ENCODE results near the gene FAM117A.

DNA sequence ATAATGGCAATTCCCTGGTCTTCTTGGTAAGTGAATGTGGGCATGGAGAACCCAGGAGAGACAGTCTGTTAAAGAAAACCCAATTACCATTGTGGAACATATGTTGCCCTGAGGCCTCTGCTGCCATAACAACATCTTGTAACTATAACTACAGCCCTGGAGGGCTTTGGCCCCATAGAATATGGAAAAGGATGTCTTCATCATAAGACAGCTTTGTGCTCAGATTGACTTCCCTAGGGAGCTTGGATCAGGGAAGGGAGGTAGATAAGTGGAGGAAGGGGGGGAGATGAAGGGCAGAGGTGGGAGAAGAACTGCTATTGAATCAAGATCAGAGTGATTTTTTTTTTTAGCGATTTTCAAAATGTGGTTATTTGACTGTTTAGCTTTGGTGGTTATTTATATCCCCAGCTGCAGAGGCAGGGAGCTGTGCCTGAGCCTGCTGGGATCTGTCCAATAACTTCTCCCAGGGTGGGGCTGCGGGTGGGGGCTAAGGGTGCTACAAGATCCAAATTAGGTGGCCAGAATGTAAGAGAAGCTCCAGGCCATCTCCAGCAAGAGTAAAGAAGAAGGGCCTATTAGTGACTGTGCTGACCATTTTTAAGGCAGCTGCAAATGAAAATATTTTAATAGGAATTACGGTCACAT, 19.3 kb upstream of the FAM117A start:
- TF ChIP-seq CHD1 (IDR thresholded peaks at IDR 0.05; ENCODE audit: low read depth, low read length): no peak
- TF ChIP-seq, protein P1, sequence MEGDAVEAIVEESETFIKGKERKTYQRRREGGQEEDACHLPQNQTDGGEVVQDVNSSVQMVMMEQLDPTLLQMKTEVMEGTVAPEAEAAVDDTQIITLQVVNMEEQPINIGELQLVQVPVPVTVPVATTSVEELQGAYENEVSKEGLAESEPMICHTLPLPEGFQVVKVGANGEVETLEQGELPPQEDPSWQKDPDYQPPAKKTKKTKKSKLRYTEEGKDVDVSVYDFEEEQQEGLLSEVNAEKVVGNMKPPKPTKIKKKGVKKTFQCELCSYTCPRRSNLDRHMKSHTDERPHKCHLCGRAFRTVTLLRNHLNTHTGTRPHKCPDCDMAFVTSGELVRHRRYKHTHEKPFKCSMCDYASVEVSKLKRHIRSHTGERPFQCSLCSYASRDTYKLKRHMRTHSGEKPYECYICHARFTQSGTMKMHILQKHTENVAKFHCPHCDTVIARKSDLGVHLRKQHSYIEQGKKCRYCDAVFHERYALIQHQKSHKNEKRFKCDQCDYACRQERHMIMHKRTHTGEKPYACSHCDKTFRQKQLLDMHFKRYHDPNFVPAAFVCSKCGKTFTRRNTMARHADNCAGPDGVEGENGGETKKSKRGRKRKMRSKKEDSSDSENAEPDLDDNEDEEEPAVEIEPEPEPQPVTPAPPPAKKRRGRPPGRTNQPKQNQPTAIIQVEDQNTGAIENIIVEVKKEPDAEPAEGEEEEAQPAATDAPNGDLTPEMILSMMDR (conservative IDR thresholded peaks at IDR 0.05; ENCODE audit: low read depth, low read length): no peak
- no peak for TF ChIP-seq RAD21 (IDR thresholded peaks at IDR 0.05; ENCODE audit: low read length)
- no peak for TF ChIP-seq CEBPB (IDR thresholded peaks at IDR 0.05; ENCODE audit: low read depth, low read length)
- TF ChIP-seq FOS (IDR thresholded peaks at IDR 0.05; ENCODE audit: low read depth, low read length): no peak
- no peak for TF ChIP-seq POLR2A (IDR thresholded peaks at IDR 0.05; ENCODE audit: low read depth, low read length)
- no peak for TF ChIP-seq RFX5 (IDR thresholded peaks at IDR 0.05; ENCODE audit: low read depth, low read length)
- no peak for TF ChIP-seq MAZ (IDR thresholded peaks at IDR 0.05; ENCODE audit: borderline replicate concordance, low read depth, low read length)
- TF ChIP-seq MXI1 (IDR thresholded peaks at IDR 0.05; ENCODE audit: borderline replicate concordance, low read depth, low read length): no peak
- TF ChIP-seq RCOR1 (IDR thresholded peaks at IDR 0.05; ENCODE audit: insufficient replicate concordance, low read length): no peak
- TF ChIP-seq, protein P2, sequence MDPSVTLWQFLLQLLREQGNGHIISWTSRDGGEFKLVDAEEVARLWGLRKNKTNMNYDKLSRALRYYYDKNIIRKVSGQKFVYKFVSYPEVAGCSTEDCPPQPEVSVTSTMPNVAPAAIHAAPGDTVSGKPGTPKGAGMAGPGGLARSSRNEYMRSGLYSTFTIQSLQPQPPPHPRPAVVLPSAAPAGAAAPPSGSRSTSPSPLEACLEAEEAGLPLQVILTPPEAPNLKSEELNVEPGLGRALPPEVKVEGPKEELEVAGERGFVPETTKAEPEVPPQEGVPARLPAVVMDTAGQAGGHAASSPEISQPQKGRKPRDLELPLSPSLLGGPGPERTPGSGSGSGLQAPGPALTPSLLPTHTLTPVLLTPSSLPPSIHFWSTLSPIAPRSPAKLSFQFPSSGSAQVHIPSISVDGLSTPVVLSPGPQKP (IDR thresholded peaks at IDR 0.05; ENCODE audit: borderline replicate concordance, low read depth, low read length): no peak
- TF ChIP-seq MAFK (IDR thresholded peaks at IDR 0.05; ENCODE audit: low read depth, low read length): no peak
- TF ChIP-seq SMC3 (IDR thresholded peaks at IDR 0.05; ENCODE audit: low read depth, low read length): no peak
- TF ChIP-seq, protein P3, sequence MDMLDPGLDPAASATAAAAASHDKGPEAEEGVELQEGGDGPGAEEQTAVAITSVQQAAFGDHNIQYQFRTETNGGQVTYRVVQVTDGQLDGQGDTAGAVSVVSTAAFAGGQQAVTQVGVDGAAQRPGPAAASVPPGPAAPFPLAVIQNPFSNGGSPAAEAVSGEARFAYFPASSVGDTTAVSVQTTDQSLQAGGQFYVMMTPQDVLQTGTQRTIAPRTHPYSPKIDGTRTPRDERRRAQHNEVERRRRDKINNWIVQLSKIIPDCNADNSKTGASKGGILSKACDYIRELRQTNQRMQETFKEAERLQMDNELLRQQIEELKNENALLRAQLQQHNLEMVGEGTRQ (IDR thresholded peaks at IDR 0.05; ENCODE audit: low read depth, low read length): no peak
